ENCODE measurements around the gene FAM83G. TPM values are rescaled to one million over a fixed set of nuclear protein-coding genes. Genes with fewer than 3 reads are reported as not detected.

Gene FAM83G
- total RNA-seq, 6 experiments from 2014 or later, result 10.1 to 41.7 (median 21.5) TPM

DNA sequence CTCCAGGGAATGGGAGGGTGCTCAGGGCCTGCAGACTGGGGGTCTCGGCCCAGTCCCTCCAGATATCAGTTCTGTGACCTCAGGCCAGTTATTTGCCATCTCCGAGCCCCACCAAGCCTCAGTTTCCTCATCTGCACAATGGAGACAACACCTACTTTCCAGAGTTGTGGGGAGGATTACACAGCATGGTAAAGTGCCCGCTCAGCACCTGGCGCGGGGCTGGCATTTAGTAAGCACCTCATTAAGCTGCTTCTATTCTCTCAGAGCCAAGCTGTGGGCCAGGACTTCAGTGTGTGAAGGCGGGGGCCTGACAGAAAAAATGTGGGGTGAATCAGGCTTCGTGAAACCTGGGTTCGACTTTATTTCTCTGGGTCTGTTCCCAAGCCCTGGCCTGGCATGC is 5.2 kb downstream of the FAM83G start:
- Histone ChIP-seq H3K27me3 (no peaks in the 10 kb centered on the region), H3K9me3 (no peaks in the 10 kb centered on the region), H3K36me3 (no peaks in the 10 kb centered on the region), H3K4me1 (peaks cover 0 to 31% (median 3%) of the 10 kb centered on the region in 4 donors), H3K27ac (no peak overlapping the region), H3K4me3 (no peak overlapping the region)
- intact Hi-C loops (cut with DNase I), result no loop called here
- no peak for TF ChIP-seq POLR2A (IDR thresholded peaks at IDR 0.05)
- TF ChIP-seq, protein P1, sequence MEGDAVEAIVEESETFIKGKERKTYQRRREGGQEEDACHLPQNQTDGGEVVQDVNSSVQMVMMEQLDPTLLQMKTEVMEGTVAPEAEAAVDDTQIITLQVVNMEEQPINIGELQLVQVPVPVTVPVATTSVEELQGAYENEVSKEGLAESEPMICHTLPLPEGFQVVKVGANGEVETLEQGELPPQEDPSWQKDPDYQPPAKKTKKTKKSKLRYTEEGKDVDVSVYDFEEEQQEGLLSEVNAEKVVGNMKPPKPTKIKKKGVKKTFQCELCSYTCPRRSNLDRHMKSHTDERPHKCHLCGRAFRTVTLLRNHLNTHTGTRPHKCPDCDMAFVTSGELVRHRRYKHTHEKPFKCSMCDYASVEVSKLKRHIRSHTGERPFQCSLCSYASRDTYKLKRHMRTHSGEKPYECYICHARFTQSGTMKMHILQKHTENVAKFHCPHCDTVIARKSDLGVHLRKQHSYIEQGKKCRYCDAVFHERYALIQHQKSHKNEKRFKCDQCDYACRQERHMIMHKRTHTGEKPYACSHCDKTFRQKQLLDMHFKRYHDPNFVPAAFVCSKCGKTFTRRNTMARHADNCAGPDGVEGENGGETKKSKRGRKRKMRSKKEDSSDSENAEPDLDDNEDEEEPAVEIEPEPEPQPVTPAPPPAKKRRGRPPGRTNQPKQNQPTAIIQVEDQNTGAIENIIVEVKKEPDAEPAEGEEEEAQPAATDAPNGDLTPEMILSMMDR (IDR thresholded peaks at IDR 0.05), result no peak
- no peak for ATAC-seq
- DNase-seq, result no peak
- WGBS (ENCODE audit: insufficient coverage, low coverage, low lambda C conversion rate, missing lambda C conversion rate), result 84% methylated on average over 5 of the region's 8 CpGs

DNA sequence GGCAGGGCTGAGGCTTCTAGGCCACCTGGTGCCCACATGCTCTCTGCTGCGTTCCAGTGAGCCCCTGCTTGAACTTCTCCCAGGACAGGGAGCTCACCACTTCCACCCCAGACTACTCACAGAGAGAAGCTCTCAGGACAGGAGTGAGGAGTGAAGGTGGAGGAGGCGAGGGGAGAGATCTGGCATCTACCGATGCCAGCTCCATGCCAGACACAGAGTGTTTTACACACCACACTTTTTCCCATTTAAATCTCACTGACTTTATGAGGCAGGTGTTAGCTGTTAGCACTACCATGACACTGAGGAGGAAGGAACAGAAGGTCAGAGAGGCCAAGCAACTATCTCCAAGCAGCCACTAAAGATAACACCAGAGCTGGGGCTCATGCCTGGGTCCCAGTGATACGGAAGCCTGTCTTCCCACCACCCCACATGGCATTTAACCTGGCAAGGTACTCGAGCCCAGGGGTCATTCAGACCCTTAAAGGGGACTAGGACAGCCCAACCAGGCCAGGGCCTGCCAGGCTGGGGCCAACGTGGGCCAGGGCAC is 6.8 kb downstream of the FAM83G start:
- intact Hi-C loops (cut with DNase I), result no loop called here
- no peak for ATAC-seq
- H3K4me1 ChIP-seq, result peaks cover 0 to 23% (median 3%) of the 10 kb centered on the region in 4 donors
- DNase-seq, result no peak
- WGBS (ENCODE audit: insufficient coverage, low coverage, low lambda C conversion rate, missing lambda C conversion rate), result 20% methylated on average over 1 of the region's 6 CpGs
- no peak overlapping the region for H3K4me3 ChIP-seq
- TF ChIP-seq POLR2A (IDR thresholded peaks at IDR 0.05), result no peak
- TF ChIP-seq, protein P1 (IDR thresholded peaks at IDR 0.05), result no peak
- H3K36me3 ChIP-seq, result no peaks in the 10 kb centered on the region
- no peak overlapping the region for H3K27ac ChIP-seq
- H3K9me3 ChIP-seq, result no peaks in the 10 kb centered on the region
- no peaks in the 10 kb centered on the region for H3K27me3 ChIP-seq

DNA sequence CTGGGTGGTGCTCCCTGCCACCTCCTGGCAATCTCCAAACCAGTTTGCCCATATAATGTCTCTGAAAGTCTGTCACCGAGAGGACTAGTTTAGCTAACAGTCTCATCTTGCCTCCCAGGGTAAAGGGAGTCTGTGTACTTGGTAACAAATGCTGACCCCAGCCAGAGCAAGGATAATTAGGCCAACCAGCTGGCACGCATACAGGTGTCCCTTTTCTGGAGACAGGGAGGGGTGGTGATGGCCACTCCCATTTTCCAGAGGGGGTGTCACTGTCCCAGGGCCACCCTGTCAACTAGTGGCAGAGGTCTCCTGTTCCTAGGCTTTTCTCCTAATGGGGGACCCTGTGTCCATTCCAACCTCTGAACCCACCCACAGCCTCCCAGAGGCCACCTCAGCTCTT is 8.1 kb downstream of the FAM83G start:
- H3K4me1 ChIP-seq, result peaks cover 0 to 10% (median 3%) of the 10 kb centered on the region in 4 donors
- 40% methylated on average over 2 of the region's 2 CpGs for WGBS (ENCODE audit: insufficient coverage, low coverage, low lambda C conversion rate, missing lambda C conversion rate)

DNA sequence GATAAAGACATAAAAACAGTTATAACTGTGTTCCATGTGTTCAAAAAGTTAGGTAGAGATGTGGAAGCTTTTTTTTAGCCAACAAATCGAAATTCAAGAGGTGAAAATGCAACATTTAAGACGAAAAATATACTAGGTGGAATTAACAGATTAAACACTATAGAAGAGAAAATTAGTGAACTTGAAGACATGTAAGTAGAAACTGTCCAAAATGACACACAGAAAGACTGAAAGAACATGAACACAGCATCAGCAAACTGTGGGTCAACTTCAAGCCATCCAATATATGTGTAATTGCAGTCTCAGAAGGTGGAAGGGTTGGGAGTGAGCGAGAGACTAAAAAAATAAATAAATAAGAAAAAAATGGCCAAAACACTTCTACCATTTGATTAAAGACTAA is 9.3 kb downstream of the FAM83G start:
- no peak overlapping the region for H3K4me3 ChIP-seq
- peaks cover 0 to 12% (median 2%) of the 10 kb centered on the region in 4 donors for H3K4me1 ChIP-seq
- DNase-seq, result no peak
- intact Hi-C loops (cut with DNase I), result no loop called here
- H3K27me3 ChIP-seq, result no peaks in the 10 kb centered on the region
- TF ChIP-seq POLR2A (IDR thresholded peaks at IDR 0.05), result no peak
- TF ChIP-seq, protein P1 (IDR thresholded peaks at IDR 0.05), result no peak
- no peaks in the 10 kb centered on the region for H3K36me3 ChIP-seq
- WGBS (ENCODE audit: insufficient coverage, low coverage, low lambda C conversion rate, missing lambda C conversion rate), result 94% methylated on average over 2 of the region's 3 CpGs
- no peak for ATAC-seq
- H3K27ac ChIP-seq, result no peak overlapping the region
- H3K9me3 ChIP-seq, result no peaks in the 10 kb centered on the region

More for the DNA sequence above, 8.1 kb downstream of the FAM83G start:
- DNase-seq, result no peak
- Histone ChIP-seq H3K36me3 (no peaks in the 10 kb centered on the region), H3K9me3 (no peaks in the 10 kb centered on the region), H3K27me3 (no peaks in the 10 kb centered on the region), H3K4me3 (no peak overlapping the region), H3K27ac (no peak overlapping the region)
- TF ChIP-seq, protein P1 (IDR thresholded peaks at IDR 0.05), result no peak
- no peak for TF ChIP-seq POLR2A (IDR thresholded peaks at IDR 0.05)
- peak in 3 of 4 donors; percentile 4 to 37 (median 14) for ATAC-seq
- intact Hi-C loops (cut with DNase I), result no loop called here
